Measurements from ENCODE around the gene YY1. TPM values are rescaled to one million over a fixed set of nuclear protein-coding genes. Genes with fewer than 3 reads are reported as not detected.
A peak's percentile ranks its signal among the peaks of the same experiment; 100 is the strongest.
"Not testable (repeated sequence)": the region's sequence is repeated elsewhere in the genome, so short reads cannot be mapped to it uniquely, and the experiment has no call there.

YY1 gene
- total RNA-seq, 1 experiment from 2014 or later: 44.1 TPM

DNA sequence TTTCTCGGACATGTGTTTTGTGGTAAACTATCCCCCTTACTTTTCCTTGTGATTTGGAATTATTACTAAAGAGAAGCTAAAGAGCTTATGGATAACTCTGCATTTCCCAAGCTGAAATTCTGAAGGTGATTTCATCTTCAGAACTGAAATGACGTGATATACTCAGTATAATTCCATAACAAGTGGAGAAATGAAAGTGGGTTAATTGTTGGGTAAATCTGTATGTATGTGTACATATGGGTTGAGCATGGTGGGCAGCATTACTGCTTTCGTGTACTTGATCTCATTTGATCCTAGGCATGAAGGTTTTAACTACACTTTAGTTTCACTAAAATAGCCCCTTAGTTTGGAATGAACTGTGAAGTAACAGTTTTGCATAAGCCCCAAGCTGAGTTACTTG lies 4.1 kb downstream of the YY1 start:
- no peak for DNase-seq (ENCODE audit: low read depth)

GRCh38 chr14:100246809-100247428 lies 8.0 kb downstream of the YY1 start:
- DNase-seq (ENCODE audit: low read depth): peak; percentile 44

DNA sequence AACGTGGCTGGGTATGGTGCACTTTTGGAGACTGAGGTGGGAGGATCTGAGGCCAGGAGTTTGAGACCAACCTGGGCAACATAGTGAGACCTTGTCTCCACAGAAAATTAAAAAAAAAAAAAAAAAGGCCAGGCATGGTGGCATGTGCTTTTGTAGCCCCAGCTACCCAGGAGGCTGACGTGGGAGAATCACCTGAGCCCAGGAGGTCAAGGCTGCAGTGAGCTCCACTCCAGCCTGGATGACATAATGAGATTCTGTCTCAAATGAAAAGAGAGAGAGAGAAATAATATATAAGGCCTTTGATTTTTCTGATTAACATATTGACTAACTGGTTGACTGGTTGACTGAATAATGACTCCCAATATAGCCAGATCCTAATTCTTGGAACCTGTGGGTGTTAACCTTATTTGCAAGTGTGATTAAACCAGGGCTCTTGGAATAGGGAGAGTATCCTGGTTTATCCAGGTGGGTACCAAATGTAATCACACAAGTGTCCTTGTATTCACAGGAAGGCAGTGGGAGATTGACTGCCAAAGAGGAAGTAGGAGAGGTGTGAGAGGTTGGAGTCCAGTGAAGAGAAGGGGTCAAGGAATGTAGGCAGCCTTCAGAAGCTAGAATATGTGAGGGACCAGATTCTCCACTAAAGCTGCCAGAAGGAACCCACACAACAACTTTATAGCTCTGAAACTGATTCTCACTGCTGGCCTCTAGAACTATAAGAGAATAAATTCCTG lies 12.0 kb downstream of the YY1 start:
- DNase-seq (ENCODE audit: low read depth): no peak

GRCh38 chr14:100252684-100253083 lies 13.7 kb downstream of the YY1 start:
- DNase-seq (ENCODE audit: low read depth): no peak

GRCh38 chr14:100256339-100256895 lies 17.5 kb downstream of the YY1 start:
- no peak for DNase-seq (ENCODE audit: low read depth)

GRCh38 chr14:100261621-100262020 lies 22.7 kb downstream of the YY1 start:
- DNase-seq (ENCODE audit: low read depth): no peak

- DNase-seq (ENCODE audit: low read depth): no peak
Measured at GRCh38 chr14:100262545-100262944, 23.6 kb downstream of the YY1 start.

DNA sequence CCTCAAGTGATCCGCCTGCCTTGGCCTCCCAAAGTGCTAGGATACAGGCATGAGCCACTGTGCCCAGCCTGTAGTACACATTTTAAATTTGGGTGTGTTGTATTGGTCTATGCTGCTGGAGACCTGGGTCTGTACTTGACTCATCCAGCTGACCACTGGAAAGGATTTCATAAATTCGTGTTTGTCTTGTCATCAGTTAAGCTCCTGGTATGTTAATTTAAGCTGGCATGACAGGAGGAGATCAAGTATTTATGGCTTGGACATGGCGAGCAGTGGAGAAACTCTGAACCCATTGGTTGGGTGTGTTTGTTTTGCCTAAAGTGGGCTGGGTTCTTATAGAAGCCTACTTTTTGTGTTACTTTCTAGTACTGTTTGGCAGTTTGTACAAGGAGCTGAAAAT lies 24.2 kb downstream of the YY1 start:
- DNase-seq (ENCODE audit: low read depth): no peak

DNA sequence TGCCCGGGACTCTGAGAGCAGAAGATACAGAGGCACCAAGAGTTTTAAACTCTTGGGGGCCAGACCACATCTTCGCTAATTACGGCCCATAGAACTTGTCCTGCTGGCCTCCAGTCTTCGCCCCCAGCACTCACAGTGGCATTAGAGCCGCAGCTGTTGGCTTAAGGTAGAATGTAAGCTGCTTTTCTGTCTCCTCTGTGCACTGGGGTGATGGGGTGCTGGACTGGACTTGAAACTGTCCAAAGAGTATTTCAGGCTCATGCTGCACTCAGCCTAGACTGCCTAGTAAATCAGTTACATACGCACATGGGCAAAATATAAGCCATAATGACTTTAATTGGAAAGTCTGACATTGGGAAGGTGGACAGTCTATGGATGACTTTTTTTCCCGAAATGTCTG lies 29.0 kb downstream of the YY1 start:
- DNase-seq (ENCODE audit: low read depth): no peak

DNA sequence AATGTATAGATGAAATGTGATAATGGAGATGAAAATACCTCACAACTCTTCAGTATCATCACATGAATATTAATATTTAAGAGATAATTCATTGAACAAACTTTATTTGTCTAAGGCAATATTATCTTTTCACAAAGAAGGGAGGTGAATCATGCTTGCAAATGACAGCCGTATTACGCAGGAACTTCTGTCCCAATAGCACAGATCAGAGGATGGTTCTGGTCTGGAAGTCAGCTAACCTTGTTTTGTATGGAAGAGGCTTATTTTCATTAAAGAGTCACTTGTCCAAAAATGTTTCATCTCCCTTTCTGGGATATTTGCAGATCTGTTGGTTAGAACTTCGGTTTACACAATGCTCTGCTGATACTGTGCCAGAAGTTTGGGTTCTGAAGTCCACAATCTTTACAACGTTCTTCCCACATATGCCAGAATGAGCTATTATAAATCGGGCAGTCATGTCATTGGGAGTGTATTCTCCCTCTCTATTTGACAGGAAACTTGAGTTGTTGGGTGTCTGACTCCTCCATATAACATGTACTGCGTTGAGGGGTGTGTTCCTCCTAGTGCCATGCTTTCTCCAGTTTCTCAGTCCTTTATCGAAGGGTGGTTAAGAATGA lies 29.8 kb downstream of the YY1 start:
- DNase-seq (ENCODE audit: low read depth): no peak

DNA sequence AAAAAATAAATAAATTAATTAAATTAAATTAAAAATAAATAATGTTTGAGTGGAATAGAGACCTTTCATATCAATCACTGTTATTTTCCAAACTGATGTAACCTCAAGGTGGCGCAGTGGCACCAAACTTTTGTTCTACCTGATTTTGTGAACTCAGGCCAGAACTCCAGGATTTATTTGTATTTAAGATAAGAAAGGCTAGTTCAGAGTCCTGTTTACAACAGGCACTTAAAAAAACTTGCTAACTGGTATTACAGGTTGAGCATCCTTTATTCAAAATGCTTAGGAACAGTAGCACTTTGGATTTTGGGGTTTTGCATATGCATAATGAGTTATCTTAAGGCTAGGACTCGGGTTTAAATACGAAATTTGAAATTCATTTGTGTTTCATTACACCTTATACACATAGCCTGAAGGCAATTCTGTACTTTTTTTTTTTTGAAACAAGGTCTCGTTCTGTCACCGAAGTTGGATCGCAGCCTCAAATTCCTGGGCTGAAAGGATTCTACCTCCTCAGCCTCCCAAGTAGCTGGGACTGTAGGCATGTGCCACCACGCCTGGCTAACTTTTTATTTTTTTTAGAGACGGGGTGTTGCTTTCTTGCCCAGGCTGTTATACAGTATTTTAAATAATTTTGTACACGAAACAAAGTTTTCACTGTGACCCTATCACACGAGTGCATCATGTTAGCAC lies 32.4 kb downstream of the YY1 start:
- DNase-seq (ENCODE audit: low read depth): peak; percentile 21

GRCh38 chr14:100274250-100274649 lies 35.3 kb downstream of the YY1 start:
- no peak for DNase-seq (ENCODE audit: low read depth)

DNA sequence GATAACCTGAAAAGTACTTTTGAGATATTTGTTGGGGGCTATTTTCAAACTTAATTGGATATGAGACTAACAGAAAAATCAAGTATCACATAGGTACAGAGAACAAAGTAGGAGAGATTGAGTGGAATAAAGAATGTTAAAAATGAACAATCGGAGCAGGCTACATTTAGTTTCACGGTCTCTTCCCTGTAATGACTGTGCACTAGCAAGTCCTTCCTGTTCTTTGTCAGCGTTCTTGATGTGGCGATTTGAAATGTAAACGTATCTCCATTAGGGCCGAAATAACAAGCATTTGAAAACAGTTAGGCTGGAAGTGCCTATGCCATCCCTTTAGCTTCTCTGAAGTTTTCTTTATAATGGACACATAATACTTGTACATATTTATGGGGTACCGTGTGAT lies 36.3 kb downstream of the YY1 start:
- DNase-seq (ENCODE audit: low read depth): no peak

GRCh38 chr14:100278702-100279101 lies 39.8 kb downstream of the YY1 start:
- peak; percentile 77 for DNase-seq (ENCODE audit: low read depth)

DNA sequence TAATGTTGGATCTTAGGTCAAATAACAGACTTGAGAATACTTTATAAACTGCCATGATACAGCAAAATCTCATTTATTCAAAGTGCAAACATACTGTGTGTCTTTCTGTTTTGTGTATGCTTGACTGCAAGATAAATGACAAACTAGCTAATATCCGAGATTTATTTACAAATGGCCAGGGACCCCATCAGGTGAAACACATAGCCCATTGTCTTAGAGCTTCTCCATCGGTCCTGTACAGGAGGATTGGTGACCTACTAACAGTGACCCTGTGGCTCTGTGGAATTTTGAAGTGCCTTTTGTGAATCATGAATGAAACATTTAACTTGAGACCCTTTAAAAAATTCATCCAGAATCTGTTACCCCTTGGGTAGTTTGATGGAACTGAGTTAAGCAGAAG lies 40.2 kb downstream of the YY1 start:
- no peak for DNase-seq (ENCODE audit: low read depth)

GRCh38 chr14:100279563-100279962 lies 40.6 kb downstream of the YY1 start:
- no peak for DNase-seq (ENCODE audit: low read depth)

DNA sequence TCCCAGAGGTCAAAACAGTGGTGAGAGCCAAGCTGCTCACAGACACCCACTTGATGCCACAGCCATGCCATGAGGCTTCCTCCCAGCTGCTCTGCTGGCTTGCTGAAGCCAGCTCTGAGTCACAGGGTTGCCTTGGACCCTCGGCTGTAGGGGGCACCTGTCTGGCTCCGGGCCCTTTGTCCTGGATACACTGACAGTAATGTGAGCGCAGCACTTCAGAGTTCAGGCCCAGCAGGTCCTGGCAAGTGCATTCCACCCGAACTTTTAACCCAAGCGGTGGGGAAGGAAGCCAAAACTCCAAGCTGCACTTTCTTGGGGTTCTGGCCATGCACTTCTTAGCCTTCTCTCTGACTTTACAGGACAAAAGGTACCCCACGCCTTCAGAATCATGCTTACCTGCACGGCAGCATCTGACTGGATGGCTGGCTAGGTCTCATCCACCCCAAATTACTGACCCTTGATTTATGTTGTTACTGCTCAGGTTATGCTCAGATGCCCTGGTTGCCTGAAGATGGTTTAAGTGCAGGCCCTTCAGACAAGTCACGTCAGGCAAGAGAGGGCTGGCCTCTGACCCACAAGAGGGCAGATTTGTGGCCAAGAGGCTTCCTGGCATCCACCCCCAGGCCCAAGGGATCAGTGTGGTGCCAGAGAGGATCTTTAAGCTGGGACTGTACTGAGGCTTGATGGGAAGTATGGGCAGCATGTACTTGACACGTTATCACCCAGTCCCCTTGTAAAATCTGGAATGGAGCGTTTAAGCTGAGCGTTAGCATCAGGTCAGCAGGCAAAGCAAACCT lies 42.5 kb downstream of the YY1 start:
- DNase-seq (ENCODE audit: low read depth): peak; percentile 13

DNA sequence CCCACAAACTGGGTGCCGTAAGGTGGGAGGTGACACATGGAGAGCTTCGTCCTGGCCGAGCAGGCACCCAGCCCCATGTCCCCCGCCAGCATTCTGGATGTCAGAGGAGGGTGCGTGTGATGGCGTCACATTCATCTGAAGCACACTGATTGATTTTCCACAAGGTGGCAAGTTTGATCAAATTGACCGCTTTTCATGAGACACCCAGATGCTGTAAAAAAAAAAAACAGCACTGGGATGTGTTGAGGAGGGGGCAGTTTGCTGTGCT lies 43.1 kb downstream of the YY1 start:
- DNase-seq (ENCODE audit: low read depth): no peak

GRCh38 chr14:100282766-100283419 lies 43.9 kb downstream of the YY1 start:
- no peak for DNase-seq (ENCODE audit: low read depth)

DNA sequence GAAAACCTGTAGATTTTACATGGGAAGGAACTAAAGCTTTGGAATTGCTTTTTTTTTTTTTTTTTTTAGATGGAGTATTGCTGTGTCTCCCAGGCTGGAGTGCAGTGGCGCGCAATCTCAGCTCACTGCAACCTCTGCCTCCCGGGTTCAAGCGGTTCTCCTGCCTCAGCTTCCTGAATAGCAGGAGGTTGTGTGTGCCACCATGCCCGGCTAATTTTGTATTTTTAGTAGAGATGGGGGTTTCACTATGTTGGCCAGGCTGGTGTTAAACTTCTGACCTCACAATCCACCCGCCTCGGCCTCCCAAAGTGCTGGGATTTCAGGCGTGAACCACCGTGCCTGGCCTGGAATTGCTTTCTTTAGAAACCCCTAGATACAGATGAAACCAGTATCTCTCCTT lies 44.5 kb downstream of the YY1 start:
- DNase-seq (ENCODE audit: low read depth): not testable (repeated sequence)

Measured in Daoy (cell line).